Measurements from ENCODE around the gene CADM1.

- TF ChIP-seq, protein P1, sequence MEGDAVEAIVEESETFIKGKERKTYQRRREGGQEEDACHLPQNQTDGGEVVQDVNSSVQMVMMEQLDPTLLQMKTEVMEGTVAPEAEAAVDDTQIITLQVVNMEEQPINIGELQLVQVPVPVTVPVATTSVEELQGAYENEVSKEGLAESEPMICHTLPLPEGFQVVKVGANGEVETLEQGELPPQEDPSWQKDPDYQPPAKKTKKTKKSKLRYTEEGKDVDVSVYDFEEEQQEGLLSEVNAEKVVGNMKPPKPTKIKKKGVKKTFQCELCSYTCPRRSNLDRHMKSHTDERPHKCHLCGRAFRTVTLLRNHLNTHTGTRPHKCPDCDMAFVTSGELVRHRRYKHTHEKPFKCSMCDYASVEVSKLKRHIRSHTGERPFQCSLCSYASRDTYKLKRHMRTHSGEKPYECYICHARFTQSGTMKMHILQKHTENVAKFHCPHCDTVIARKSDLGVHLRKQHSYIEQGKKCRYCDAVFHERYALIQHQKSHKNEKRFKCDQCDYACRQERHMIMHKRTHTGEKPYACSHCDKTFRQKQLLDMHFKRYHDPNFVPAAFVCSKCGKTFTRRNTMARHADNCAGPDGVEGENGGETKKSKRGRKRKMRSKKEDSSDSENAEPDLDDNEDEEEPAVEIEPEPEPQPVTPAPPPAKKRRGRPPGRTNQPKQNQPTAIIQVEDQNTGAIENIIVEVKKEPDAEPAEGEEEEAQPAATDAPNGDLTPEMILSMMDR (conservative IDR thresholded peaks at IDR 0.05; ENCODE audit: low read depth, low read length): no peak
- no peak for TF ChIP-seq EZH2 (IDR thresholded peaks at IDR 0.05; ENCODE audit: borderline replicate concordance, low read depth, low read length, poor library complexity, severe bottlenecking)
These were observed 203.4 kb downstream of the CADM1 start for GRCh38 chr11:115300660-115301428.
